Femur (tissue), 1 donor: Measurements from ENCODE around the gene TBC1D10A.
A peak's percentile ranks its signal among the peaks of the same experiment; 100 is the strongest.

ENCODE experiments used
- DNase-seq: peaks from one replicate; pipeline ENCODE4 v3.0.0-alpha.2; 2017

The TBC1D10A gene

GRCh38 chr22:30326706-30327362 lies at the start of gene TBC1D10A:
TSS of gene TBC1D10A (minus strand) at chr22:30326941. CDS start at chr22:30326881, 60 bp downstream.
- DNase-seq: peak; percentile 93

GRCh38 chr22:30375312-30375849 lies 48.6 kb upstream of the TBC1D10A start:
- DNase-seq: no peak

GRCh38 chr22:30373331-30374325 lies 46.9 kb upstream of the TBC1D10A start:
- no peak for DNase-seq

- DNase-seq: no peak
Observed at GRCh38 chr22:30372915-30373314, 46.2 kb upstream of the TBC1D10A start.

GRCh38 chr22:30371981-30372380 lies 45.2 kb upstream of the TBC1D10A start:
- no peak for DNase-seq

GRCh38 chr22:30371321-30371720 lies 44.6 kb upstream of the TBC1D10A start:
- DNase-seq: no peak

- DNase-seq: no peak
Observed at GRCh38 chr22:30370641-30371230, 44.0 kb upstream of the TBC1D10A start.

- DNase-seq: no peak
Observed at GRCh38 chr22:30368420-30368819, 41.7 kb upstream of the TBC1D10A start.

- DNase-seq: no peak
Observed at GRCh38 chr22:30365891-30366290, 39.1 kb upstream of the TBC1D10A start.

- DNase-seq: no peak
Observed at GRCh38 chr22:30362651-30363281, 36.0 kb upstream of the TBC1D10A start.

GRCh38 chr22:30361916-30362650 lies 35.3 kb upstream of the TBC1D10A start:
- no peak for DNase-seq

- no peak for DNase-seq
Observed at GRCh38 chr22:30358541-30358940, 31.8 kb upstream of the TBC1D10A start.

GRCh38 chr22:30357650-30358215 lies 31.0 kb upstream of the TBC1D10A start:
- no peak for DNase-seq

GRCh38 chr22:30357236-30357570 lies 30.5 kb upstream of the TBC1D10A start:
- DNase-seq: no peak

- peak; percentile 93 for DNase-seq
Observed at GRCh38 chr22:30356449-30357235, 29.9 kb upstream of the TBC1D10A start, which contains the start of the genes CCDC157 and SF3A1. TSS of gene CCDC157 (plus strand) at chr22:30357007. CDS start at chr22:30366001, 8,994 bp downstream. TSS of gene SF3A1 (minus strand) at chr22:30356894. CDS start at chr22:30356792, 102 bp downstream.

GRCh38 chr22:30354644-30355043 lies 27.9 kb upstream of the TBC1D10A start:
- DNase-seq: no peak

- DNase-seq: no peak
Observed at GRCh38 chr22:30351226-30351625, 24.5 kb upstream of the TBC1D10A start.

GRCh38 chr22:30348809-30349208 lies 22.1 kb upstream of the TBC1D10A start:
- DNase-seq: no peak

GRCh38 chr22:30348404-30348803 lies 21.7 kb upstream of the TBC1D10A start:
- DNase-seq: no peak

- no peak for DNase-seq
Observed at GRCh38 chr22:30347255-30347892, 20.6 kb upstream of the TBC1D10A start.
